Cardiac septum (tissue), 1 donor: ENCODE measurements around the gene EEF1A1. TPM values are rescaled to one million over a fixed set of nuclear protein-coding genes. Genes with fewer than 3 reads are reported as not detected.
"Not testable (repeated sequence)": the region's sequence is repeated elsewhere in the genome, so short reads cannot be mapped to it uniquely, and the experiment has no call there.

Experiments used
- DNase-seq: peaks from one replicate; pipeline ENCODE4 v3.0.0-alpha.2; 2020; ENCODE audit warnings: low spot score
- intact Hi-C: fragments of 100-400 bp; cut with DNase I; formaldehyde crosslinking; loops from one replicate; pipeline ENCODE4 v1.14.0; 2022
- long read RNA-seq: library from polyadenylated mRNA; unstranded; transcript quantifications from one replicate; pipeline ENCODE4 v2.0.0, GENCODE V29; 2021
- total RNA-seq: library from RNA; stranded (reverse); fragmentation: NEBNext Ultra II Directional; extraction: Animal tissue kit (Norgen Biotek cat#: 25700); gene quantifications from one replicate; pipeline ENCODE4 v1.2.1, GENCODE V29; 2021
- donor health status: DM: no; HTN: no; CAD: no.

EEF1A1 gene
- total RNA-seq, result 2,432 TPM
- long read RNA-seq, full-length matches to known transcripts, result 589 of 824 reads
- long read RNA-seq, partial matches to known transcripts, result 226 of 824 reads
- long read RNA-seq, other reads (novel, unspliced or antisense), result 9 of 824 reads

- intact Hi-C loops, result loop anchor here (1.0 to 5.0 kb wide), 4 partner anchors 46 to 132 kb away; partner anchors contain the start of genes MTO1 and SLC17A5
- peak; percentile 99 for DNase-seq
These were observed at the start of gene EEF1A1 for GRCh38 chr6:73520688-73521350. Gene EEF1A1 (minus strand): TSS chr6:73521032. CDS start chr6:73520026, 1,006 bp downstream.

- intact Hi-C loops, result loop anchor here (5.0 kb wide), 1 partner anchor 47 kb away; the partner anchor contains the start of gene EEF1A1
- no peak for DNase-seq
These were observed 48.3 kb upstream of the EEF1A1 start for GRCh38 chr6:73569121-73569520.

DNA sequence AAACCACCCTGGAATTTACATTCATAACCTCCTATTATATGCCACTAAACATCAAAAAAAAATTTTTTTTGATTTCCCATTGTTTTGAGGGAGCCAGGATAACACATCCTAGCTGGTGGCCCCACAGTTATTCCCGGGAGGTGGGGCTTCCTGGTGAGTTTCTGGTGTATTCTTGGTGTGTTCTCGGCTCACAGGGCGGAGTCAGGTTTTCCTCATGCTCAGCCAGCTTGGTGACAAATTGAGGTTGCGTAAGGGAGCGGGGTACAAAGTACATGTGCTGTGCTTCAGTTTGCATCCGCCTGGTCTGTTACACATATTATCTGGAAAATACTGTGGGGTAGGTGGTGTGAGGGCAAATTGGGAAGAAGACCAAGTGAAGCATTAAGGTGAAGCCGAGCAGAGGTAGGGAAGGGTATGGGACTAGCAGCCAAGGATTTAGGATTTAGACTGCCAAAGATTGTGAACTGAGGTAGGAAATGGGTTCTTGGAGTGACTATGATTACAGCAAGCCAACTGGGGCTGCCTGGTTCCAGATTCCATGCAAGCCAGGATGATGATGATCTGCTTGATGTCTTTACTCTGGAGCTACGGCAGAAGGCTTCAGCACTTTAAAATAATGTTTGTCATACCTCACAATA is 46.2 kb upstream of the EEF1A1 start:
- intact Hi-C loops, result loop anchor here (5.0 kb wide), 1 partner anchor 45 kb away; the partner anchor contains the start of gene EEF1A1
- DNase-seq, result peak; percentile 77

GRCh38 chr6:73566486-73566871 is 45.6 kb upstream of the EEF1A1 start:
- DNase-seq, result not testable (repeated sequence)
- intact Hi-C loops, result loop anchor here (5.0 kb wide), 1 partner anchor 44 kb away; the partner anchor contains the start of gene EEF1A1

- DNase-seq, result no peak
- intact Hi-C loops, result loop anchor here (5.0 kb wide), 1 partner anchor 44 kb away; the partner anchor contains the start of gene EEF1A1
These were observed 45.1 kb upstream of the EEF1A1 start for GRCh38 chr6:73565767-73566485.

DNA sequence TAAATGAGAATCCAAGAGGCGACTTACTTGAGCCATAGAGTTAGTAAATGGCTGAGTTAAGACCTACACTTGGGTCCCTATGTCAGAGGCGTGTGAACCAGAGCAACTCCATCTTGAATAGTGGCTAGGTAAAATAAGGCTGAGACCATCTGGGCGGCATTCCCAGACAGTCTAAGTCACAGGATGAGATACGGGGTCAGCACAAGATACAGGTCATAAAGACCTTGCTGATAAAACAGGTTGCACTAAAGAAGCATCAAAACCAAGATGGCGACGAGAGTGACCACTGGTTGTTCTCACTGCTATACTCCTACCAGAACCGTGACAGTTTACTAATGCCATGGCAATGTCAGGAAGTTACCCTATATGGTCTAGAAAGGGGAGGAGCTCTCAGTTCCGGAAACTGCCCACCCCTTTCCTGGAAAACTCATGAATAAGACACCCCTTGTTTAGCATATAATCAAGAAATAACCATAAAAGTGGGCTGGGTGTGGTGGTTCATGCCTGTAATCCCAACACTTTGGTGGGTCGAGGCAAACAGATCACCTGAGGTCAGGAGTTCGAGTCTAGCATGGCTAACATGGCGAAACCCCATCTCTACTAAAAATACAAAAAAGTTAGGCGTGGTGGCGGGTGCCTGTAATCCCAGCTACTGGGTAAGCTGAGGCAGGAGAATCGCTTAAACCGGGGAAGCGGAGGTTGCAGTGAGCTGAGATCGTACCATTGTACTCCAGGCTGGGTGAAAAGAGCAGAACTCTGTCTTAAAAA is 43.9 kb upstream of the EEF1A1 start:
- intact Hi-C loops, result loop anchor here (5.0 kb wide), 1 partner anchor 42 kb away; the partner anchor contains the start of gene EEF1A1
- DNase-seq, result no peak

DNA sequence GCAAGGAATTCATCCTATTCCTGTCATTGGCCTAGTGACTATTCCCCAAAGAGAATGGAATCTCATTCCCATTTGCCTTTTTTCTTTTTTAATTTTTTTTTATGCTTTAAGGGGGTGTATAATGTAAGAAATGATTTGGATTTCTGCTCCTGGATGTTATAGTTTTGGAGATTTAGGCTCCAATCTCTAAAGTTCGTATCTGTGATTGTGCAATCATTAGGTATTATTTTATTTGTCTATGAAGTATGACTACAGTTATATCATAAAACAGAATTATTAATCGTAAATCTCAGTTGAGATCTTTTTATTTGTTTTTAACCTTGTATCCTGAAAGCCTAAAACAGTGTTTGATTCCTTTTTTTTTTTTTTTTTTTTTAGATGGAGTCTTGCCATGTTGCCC is 41.7 kb upstream of the EEF1A1 start:
- intact Hi-C loops, result no loop called here
- DNase-seq, result no peak

GRCh38 chr6:73560853-73561407 is 40.1 kb upstream of the EEF1A1 start:
- DNase-seq, result no peak
- intact Hi-C loops, result no loop called here

DNA sequence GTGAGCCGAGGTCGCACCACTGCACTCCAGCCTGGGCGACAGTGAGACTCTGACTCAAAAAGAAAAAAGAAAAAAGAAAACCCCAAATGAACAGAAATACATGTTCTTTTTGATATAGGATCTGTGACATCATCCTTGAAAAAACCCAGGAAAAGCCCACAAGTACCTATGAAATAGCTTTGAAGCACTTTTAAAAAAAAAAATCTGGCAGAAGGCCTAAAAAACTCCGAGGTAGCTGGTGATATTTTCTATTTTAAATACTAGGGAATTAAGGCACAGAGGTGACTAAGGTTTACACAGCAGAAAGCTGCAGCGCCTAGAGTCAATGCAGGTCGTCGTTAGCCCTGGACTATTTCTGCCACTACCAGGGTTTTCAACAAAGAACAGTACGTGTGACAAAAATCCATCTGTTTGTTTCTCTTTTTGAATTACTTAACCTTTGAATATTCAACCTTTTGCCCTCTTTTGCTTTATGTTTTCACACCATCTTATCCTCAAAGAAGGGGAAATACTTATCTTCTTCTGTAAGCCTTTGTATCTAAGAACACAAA is 39.4 kb upstream of the EEF1A1 start:
- intact Hi-C loops, result no loop called here

DNA sequence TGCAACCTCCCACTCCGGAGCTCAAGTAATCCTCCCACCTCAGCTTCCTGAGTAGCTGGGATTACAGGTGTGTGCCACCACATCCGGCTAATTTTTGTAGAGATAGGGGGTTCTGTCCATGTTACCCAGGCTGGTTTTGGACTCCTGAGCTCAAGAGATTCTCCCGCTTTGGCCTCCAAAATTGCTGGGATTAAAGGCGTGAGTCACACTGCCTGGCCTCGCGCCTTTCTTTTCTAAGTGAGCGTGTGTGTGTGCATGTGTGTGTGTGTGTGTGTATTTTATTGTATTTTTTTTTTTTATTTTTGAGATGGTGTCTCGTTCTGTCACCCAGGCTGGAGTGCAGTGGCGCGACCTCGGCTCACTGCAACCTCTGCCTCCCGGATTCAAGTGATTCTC is 38.6 kb upstream of the EEF1A1 start:
- DNase-seq, intact Hi-C loops: not testable (repeated sequence)

More for the DNA sequence above, 39.4 kb upstream of the EEF1A1 start:
- DNase-seq, result no peak

- DNase-seq, result no peak
- intact Hi-C loops, result no loop called here
These were observed 38.0 kb upstream of the EEF1A1 start for GRCh38 chr6:73558624-73559398.

- DNase-seq, result no peak
- intact Hi-C loops, result no loop called here
These were observed 36.0 kb upstream of the EEF1A1 start for GRCh38 chr6:73556836-73557235.

GRCh38 chr6:73555380-73555949 is 34.6 kb upstream of the EEF1A1 start:
- intact Hi-C loops, DNase-seq: not testable (repeated sequence)

- intact Hi-C loops, DNase-seq: not testable (repeated sequence)
These were observed 30.3 kb upstream of the EEF1A1 start for GRCh38 chr6:73551115-73551514.

DNA sequence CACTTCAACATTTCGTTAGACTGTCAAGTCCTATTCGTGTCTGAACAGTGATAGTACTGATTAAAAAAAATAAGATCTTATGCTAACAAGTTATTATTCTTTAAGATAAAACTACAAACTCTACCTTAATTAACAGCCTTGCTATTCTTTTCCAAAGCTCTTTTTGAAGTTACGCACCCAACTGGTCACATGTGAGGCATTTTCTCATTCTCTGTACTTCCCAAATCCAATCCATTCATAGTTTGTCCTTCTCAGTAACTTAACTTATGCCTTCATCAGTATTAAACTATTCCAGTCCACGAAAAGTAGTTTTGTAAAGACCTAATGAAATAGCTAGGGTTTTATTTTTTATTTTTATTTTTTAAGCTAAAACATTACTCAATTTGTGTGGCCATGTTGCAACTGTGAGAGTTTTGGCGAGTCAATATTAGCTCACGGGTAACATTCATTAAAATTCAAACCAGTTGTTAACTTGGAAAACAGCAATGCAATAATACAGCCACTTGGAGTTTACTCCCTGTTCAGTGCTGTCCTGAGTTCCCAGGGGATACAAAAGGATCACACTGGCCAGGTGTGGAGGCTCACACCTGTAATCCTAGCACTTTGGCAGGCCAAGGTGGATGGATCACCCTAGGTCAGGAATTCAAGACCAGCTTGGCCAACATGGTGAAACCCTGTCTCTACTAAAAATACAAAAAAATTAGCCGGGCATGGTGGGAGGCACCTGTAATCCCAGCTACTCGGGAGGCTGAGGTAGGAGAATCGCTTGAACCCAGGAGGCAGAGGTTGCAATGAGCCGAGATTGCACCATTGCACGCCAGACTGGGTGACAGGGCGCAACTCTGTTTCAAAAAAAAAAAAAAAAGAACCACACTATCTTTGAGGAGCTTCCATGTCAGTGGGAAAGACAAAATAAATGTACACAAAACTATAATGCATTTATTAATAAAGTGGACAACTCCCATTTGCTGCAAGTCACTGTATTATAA is 27.9 kb upstream of the EEF1A1 start:
- intact Hi-C loops, result no loop called here
- DNase-seq, result no peak

GRCh38 chr6:73547036-73547435 is 26.2 kb upstream of the EEF1A1 start:
- intact Hi-C loops, result no loop called here
- DNase-seq, result no peak
